ENCODE measurements around the gene DTX4. TPM values are rescaled to one million over a fixed set of nuclear protein-coding genes. Genes with fewer than 3 reads are reported as not detected.

Gene DTX4
- total RNA-seq, 2 donors from 2014 or later = 16.1 to 16.6 TPM

DNA sequence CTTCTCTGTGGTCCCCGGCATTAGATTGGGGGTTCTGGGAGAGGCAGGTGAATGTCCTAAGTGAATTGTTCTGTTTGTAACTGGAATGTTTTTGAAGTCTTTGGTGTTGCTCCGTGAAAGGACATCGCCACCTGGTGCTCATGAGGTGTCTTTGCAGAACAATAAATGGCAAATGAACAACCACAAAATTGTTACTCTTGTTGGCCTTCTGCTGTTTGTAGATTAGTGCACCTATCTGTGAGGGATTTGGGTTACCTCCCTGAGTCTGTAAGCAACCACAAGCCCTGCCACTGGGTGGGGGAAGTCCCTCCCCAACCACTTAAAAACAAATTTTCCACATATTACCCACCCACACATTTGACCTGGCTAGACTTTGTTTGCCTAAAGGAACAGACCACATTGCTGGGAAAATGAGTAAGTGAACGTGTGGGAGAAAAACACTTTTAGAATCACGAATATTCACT lies 36.1 kb downstream of the DTX4 start:
- Mint-ChIP-seq H3K27ac (peak overlapping the region; percentile 45), H3K36me3 (ENCODE audit: low read depth) (peaks cover 22% of the 10 kb centered on the region), H3K9me3 (no peaks in the 10 kb centered on the region), H3K4me1 (peaks cover 7% of the 10 kb centered on the region), H3K27me3 (ENCODE audit: insufficient read depth) (peaks cover 1% of the 10 kb centered on the region), H3K4me3 (no peak overlapping the region)
- TF ChIP-seq, protein P1, sequence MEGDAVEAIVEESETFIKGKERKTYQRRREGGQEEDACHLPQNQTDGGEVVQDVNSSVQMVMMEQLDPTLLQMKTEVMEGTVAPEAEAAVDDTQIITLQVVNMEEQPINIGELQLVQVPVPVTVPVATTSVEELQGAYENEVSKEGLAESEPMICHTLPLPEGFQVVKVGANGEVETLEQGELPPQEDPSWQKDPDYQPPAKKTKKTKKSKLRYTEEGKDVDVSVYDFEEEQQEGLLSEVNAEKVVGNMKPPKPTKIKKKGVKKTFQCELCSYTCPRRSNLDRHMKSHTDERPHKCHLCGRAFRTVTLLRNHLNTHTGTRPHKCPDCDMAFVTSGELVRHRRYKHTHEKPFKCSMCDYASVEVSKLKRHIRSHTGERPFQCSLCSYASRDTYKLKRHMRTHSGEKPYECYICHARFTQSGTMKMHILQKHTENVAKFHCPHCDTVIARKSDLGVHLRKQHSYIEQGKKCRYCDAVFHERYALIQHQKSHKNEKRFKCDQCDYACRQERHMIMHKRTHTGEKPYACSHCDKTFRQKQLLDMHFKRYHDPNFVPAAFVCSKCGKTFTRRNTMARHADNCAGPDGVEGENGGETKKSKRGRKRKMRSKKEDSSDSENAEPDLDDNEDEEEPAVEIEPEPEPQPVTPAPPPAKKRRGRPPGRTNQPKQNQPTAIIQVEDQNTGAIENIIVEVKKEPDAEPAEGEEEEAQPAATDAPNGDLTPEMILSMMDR (conservative IDR thresholded peaks at IDR 0.05) = peak; percentile 80
- Histone ChIP-seq H3K4me1 (ENCODE audit: control insufficient read depth, insufficient read depth, low read length) (no peaks in the 10 kb centered on the region), H3K27me3 (ENCODE audit: control insufficient read depth, insufficient read depth, low read length, poor library complexity, severe bottlenecking) (no peaks in the 10 kb centered on the region), H3K9me3 (ENCODE audit: control insufficient read depth, low read length) (no peaks in the 10 kb centered on the region), H3K36me3 (ENCODE audit: control insufficient read depth, insufficient read depth, low read length) (peaks cover 14% of the 10 kb centered on the region), H3K27ac (ENCODE audit: low read depth, low read length) (no peak overlapping the region), H3K4me3 (ENCODE audit: low read length) (no peak overlapping the region), H3K9ac (ENCODE audit: extremely low read depth, low read length, poor library complexity, severe bottlenecking) (no peak overlapping the region)
- DNase-seq = peak; percentile 59
- WGBS, 2 experiments (ENCODE audit: insufficient coverage in 1 of 2, insufficient read length in 1 of 2) = 44% methylated on average over 5 of the region's 5 CpGs; no CpG with 5 or more reads in 1 of the 2 experiments

DNA sequence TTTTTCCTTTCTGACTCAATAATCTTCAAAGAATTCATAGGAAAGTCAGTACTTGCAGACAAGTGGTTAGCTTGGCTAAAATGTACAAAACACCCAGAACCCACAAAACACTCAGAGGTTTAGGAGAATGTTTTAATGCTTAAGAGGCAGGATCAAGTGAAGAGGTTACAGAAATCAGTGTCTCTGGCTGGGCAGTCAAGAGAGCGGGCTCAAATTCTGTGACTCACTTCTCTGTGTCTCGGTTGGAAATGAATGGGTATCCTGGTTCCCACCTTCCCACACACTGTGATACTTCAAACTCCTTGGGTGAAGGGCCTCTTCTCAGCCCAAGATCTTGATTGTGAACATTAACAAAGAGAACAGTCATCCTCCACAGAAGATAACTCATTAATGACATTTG lies 37.0 kb downstream of the DTX4 start:
- TF ChIP-seq, protein P1 (conservative IDR thresholded peaks at IDR 0.05) = no peak
- Histone ChIP-seq H3K9ac (ENCODE audit: extremely low read depth, low read length, poor library complexity, severe bottlenecking) (no peak overlapping the region), H3K4me3 (ENCODE audit: low read length) (no peak overlapping the region), H3K4me1 (ENCODE audit: control insufficient read depth, insufficient read depth, low read length) (no peaks in the 10 kb centered on the region), H3K9me3 (ENCODE audit: control insufficient read depth, low read length) (no peaks in the 10 kb centered on the region), H3K36me3 (ENCODE audit: control insufficient read depth, insufficient read depth, low read length) (peaks cover 6% of the 10 kb centered on the region), H3K27ac (ENCODE audit: low read depth, low read length) (no peak overlapping the region), H3K27me3 (ENCODE audit: control insufficient read depth, insufficient read depth, low read length, poor library complexity, severe bottlenecking) (no peaks in the 10 kb centered on the region)
- Mint-ChIP-seq H3K4me1 (peaks cover 7% of the 10 kb centered on the region), H3K36me3 (ENCODE audit: low read depth) (peaks cover 22% of the 10 kb centered on the region), H3K27me3 (ENCODE audit: insufficient read depth) (peaks cover 6% of the 10 kb centered on the region), H3K4me3 (no peak overlapping the region), H3K27ac (no peak overlapping the region), H3K9me3 (no peaks in the 10 kb centered on the region)
- DNase-seq = no peak
- WGBS, 2 experiments (ENCODE audit: insufficient coverage in 1 of 2, insufficient read length in 1 of 2) = 54% methylated on average over 2 of the region's 2 CpGs; no CpG with 5 or more reads in 1 of the 2 experiments

DNA sequence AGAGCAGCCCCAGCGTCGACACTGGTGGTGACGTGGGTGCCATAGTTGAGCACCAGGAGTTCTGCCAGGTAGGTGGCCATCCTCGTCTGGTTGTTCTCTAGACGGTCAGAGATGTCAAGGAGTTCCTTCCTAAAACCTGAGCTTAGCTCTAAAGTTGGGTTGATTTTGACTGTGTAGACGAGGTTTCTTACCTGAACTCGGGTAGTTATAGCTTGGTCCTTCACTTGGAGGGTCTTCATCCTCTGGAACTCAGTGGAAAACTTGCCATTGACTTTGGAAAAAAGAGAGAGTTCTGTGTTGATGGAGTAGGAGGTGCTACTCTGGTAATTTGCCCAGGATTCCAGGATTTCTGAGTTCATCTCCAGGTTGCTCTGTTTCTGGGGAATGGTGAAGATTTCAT lies 40.3 kb downstream of the DTX4 start:
- no peak overlapping the region for H3K4me3 Mint-ChIP-seq
- no peak overlapping the region for H3K9ac ChIP-seq (ENCODE audit: extremely low read depth, low read length, poor library complexity, severe bottlenecking)
- H3K27ac ChIP-seq (ENCODE audit: low read depth, low read length) = no peak overlapping the region
- no peaks in the 10 kb centered on the region for H3K4me1 ChIP-seq (ENCODE audit: control insufficient read depth, insufficient read depth, low read length)
- H3K9me3 Mint-ChIP-seq = no peaks in the 10 kb centered on the region
- no peak overlapping the region for H3K27ac Mint-ChIP-seq
- peaks cover 6% of the 10 kb centered on the region for H3K27me3 Mint-ChIP-seq (ENCODE audit: insufficient read depth)
- 90 to 100% methylated on average over 7 of the region's 7 CpGs for WGBS, 2 experiments (ENCODE audit: insufficient coverage in 1 of 2, insufficient read length in 1 of 2)
- TF ChIP-seq, protein P1 (conservative IDR thresholded peaks at IDR 0.05) = no peak
- H3K36me3 ChIP-seq (ENCODE audit: control insufficient read depth, insufficient read depth, low read length) = no peaks in the 10 kb centered on the region
- DNase-seq = no peak
- no peaks in the 10 kb centered on the region for H3K27me3 ChIP-seq (ENCODE audit: control insufficient read depth, insufficient read depth, low read length, poor library complexity, severe bottlenecking)
- H3K9me3 ChIP-seq (ENCODE audit: control insufficient read depth, low read length) = no peaks in the 10 kb centered on the region
- peaks cover 2% of the 10 kb centered on the region for H3K36me3 Mint-ChIP-seq (ENCODE audit: low read depth)
- H3K4me1 Mint-ChIP-seq = peaks cover 7% of the 10 kb centered on the region
- no peak overlapping the region for H3K4me3 ChIP-seq (ENCODE audit: low read length)
